ENCODE measurements around the gene PKD1. TPM values are rescaled to one million over a fixed set of nuclear protein-coding genes. Genes with fewer than 3 reads are reported as not detected.
A peak's percentile ranks its signal among the peaks of the same experiment; 100 is the strongest.

Gene PKD1
- total and polyA plus RNA-seq, 2 of the 13 experiments (the other 11 are each of a cell fraction or from before 2014, with no cell fraction given), result 22.1 to 23.0 TPM

GRCh38 chr16:2148714-2149629 lies 13.3 kb upstream of the PKD1 start (continued):
- TF ChIP-seq JDP2 (CRISPR knock-in tag; IDR thresholded peaks at IDR 0.05; ENCODE audit: borderline replicate concordance) (no peak), MTA1 (CRISPR knock-in tag; IDR thresholded peaks at IDR 0.05; ENCODE audit: borderline replicate concordance) (no peak), IRX3 (CRISPR knock-in tag; IDR thresholded peaks at IDR 0.05; ENCODE audit: borderline replicate concordance, low read depth) (no peak), ZNF781 (CRISPR knock-in tag; IDR thresholded peaks at IDR 0.05; ENCODE audit: borderline replicate concordance, not compliant biosample characterization) (no peak), ZNF282 (IDR thresholded peaks at IDR 0.05; ENCODE audit: partially characterized antibody) (no peak), ATM (IDR thresholded peaks at IDR 0.05; ENCODE audit: borderline replicate concordance) (no peak), ZNF383 (CRISPR knock-in tag; IDR thresholded peaks at IDR 0.05; ENCODE audit: borderline replicate concordance) (no peak), RARA (CRISPR knock-in tag; IDR thresholded peaks at IDR 0.05) (no peak), ZNF619 (CRISPR knock-in tag; IDR thresholded peaks at IDR 0.05) (no peak), SRSF1 (optimal IDR thresholded peaks at IDR 0.05; ENCODE audit: low read depth, low read length) (no peak), ZSCAN9 (CRISPR knock-in tag; IDR thresholded peaks at IDR 0.05; ENCODE audit: borderline replicate concordance) (no peak), SP4 (CRISPR knock-in tag; IDR thresholded peaks at IDR 0.05) (no peak), NFAT5 (CRISPR knock-in tag; IDR thresholded peaks at IDR 0.05) (no peak), ZNF761 (CRISPR knock-in tag; conservative IDR thresholded peaks at IDR 0.05) (no peak; the same call in 1 of the 2 replicates), ZNF75D (CRISPR knock-in tag; IDR thresholded peaks at IDR 0.05; ENCODE audit: borderline replicate concordance) (no peak)
- TF ChIP-seq, protein P1, sequence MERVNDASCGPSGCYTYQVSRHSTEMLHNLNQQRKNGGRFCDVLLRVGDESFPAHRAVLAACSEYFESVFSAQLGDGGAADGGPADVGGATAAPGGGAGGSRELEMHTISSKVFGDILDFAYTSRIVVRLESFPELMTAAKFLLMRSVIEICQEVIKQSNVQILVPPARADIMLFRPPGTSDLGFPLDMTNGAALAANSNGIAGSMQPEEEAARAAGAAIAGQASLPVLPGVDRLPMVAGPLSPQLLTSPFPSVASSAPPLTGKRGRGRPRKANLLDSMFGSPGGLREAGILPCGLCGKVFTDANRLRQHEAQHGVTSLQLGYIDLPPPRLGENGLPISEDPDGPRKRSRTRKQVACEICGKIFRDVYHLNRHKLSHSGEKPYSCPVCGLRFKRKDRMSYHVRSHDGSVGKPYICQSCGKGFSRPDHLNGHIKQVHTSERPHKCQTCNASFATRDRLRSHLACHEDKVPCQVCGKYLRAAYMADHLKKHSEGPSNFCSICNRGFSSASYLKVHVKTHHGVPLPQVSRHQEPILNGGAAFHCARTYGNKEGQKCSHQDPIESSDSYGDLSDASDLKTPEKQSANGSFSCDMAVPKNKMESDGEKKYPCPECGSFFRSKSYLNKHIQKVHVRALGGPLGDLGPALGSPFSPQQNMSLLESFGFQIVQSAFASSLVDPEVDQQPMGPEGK (CRISPR knock-in tag; IDR thresholded peaks at IDR 0.05), result 0 out of 2 replicates have a peak, but pooled peaks have one; percentile 22
- TF ChIP-seq, protein P2, sequence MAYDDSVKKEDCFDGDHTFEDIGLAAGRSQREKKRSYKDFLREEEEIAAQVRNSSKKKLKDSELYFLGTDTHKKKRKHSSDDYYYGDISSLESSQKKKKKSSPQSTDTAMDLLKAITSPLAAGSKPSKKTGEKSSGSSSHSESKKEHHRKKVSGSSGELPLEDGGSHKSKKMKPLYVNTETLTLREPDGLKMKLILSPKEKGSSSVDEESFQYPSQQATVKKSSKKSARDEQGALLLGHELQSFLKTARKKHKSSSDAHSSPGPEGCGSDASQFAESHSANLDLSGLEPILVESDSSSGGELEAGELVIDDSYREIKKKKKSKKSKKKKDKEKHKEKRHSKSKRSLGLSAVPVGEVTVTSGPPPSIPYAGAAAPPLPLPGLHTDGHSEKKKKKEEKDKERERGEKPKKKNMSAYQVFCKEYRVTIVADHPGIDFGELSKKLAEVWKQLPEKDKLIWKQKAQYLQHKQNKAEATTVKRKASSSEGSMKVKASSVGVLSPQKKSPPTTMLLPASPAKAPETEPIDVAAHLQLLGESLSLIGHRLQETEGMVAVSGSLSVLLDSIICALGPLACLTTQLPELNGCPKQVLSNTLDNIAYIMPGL (CRISPR knock-in tag; IDR thresholded peaks at IDR 0.05; ENCODE audit: borderline replicate concordance in 1 of 2, low read depth in 1 of 2), result no peak
